ENCODE data around the gene SGTB. TPM values are rescaled to one million over a fixed set of nuclear protein-coding genes. Genes with fewer than 3 reads are reported as not detected.

Gene SGTB
- total RNA-seq, 1 experiment from 2014 or later: 9.2 TPM

DNA sequence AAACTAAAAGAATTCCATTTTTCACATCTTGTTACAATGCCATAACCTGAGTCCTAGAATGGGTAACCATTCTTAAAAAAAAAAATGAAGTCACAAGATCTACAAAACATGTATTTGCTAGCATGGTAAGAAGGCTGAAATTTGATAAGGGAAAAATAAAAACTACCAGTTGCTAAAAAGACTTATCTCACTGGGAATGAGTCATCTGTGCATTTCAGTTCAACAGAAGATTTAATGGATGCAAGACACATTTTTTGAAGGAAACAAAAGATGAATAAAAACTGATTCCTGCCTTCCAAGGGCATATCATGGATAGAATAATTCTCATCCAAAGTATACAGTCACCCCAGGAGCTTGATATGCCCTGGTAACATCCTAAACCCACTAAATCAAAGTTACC lies 47.2 kb downstream of the SGTB start:
- Histone ChIP-seq H3K27ac (ENCODE audit: low read length) (no peak overlapping the region), H3K27me3 (ENCODE audit: control insufficient read depth, insufficient read depth, low read length) (no peaks in the 10 kb centered on the region), H3K9me3 (ENCODE audit: control insufficient read depth, insufficient read depth, low read depth, low read length) (no peaks in the 10 kb centered on the region), H3K4me3 (ENCODE audit: low read depth in 2 of 2, low read length in 2 of 2) (no peak overlapping the region), H3K36me3 (ENCODE audit: control insufficient read depth, insufficient read depth, low read length) (no peaks in the 10 kb centered on the region), H3K4me1 (ENCODE audit: control insufficient read depth, insufficient read depth, low read length) (no peaks in the 10 kb centered on the region)
- in situ Hi-C loops (cut with HindIII; ENCODE audit: low pct_unique_long_range_greater_than_20kb, low sequenced_read_pairs): no loop called here
- no peak for TF ChIP-seq TCF7L2 (IDR thresholded peaks at IDR 0.05; ENCODE audit: low read depth, low read length)
- TF ChIP-seq, protein P1, sequence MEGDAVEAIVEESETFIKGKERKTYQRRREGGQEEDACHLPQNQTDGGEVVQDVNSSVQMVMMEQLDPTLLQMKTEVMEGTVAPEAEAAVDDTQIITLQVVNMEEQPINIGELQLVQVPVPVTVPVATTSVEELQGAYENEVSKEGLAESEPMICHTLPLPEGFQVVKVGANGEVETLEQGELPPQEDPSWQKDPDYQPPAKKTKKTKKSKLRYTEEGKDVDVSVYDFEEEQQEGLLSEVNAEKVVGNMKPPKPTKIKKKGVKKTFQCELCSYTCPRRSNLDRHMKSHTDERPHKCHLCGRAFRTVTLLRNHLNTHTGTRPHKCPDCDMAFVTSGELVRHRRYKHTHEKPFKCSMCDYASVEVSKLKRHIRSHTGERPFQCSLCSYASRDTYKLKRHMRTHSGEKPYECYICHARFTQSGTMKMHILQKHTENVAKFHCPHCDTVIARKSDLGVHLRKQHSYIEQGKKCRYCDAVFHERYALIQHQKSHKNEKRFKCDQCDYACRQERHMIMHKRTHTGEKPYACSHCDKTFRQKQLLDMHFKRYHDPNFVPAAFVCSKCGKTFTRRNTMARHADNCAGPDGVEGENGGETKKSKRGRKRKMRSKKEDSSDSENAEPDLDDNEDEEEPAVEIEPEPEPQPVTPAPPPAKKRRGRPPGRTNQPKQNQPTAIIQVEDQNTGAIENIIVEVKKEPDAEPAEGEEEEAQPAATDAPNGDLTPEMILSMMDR (IDR thresholded peaks at IDR 0.05): no peak
- TF ChIP-seq, protein P2, sequence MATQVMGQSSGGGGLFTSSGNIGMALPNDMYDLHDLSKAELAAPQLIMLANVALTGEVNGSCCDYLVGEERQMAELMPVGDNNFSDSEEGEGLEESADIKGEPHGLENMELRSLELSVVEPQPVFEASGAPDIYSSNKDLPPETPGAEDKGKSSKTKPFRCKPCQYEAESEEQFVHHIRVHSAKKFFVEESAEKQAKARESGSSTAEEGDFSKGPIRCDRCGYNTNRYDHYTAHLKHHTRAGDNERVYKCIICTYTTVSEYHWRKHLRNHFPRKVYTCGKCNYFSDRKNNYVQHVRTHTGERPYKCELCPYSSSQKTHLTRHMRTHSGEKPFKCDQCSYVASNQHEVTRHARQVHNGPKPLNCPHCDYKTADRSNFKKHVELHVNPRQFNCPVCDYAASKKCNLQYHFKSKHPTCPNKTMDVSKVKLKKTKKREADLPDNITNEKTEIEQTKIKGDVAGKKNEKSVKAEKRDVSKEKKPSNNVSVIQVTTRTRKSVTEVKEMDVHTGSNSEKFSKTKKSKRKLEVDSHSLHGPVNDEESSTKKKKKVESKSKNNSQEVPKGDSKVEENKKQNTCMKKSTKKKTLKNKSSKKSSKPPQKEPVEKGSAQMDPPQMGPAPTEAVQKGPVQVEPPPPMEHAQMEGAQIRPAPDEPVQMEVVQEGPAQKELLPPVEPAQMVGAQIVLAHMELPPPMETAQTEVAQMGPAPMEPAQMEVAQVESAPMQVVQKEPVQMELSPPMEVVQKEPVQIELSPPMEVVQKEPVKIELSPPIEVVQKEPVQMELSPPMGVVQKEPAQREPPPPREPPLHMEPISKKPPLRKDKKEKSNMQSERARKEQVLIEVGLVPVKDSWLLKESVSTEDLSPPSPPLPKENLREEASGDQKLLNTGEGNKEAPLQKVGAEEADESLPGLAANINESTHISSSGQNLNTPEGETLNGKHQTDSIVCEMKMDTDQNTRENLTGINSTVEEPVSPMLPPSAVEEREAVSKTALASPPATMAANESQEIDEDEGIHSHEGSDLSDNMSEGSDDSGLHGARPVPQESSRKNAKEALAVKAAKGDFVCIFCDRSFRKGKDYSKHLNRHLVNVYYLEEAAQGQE (IDR thresholded peaks at IDR 0.05; ENCODE audit: insufficient read depth in 1 of 2, low read depth in 2 of 2, low read length in 1 of 2): no peak
- TF ChIP-seq POLR2AphosphoS5 (IDR thresholded peaks at IDR 0.05; ENCODE audit: low read depth, low read length): no peak
- no peak for TF ChIP-seq SIN3A (IDR thresholded peaks at IDR 0.05; ENCODE audit: borderline replicate concordance, insufficient read depth, low read depth, low read length)
- DNase-seq (ENCODE audit: low read depth, low spot score): no peak
- ChIA-PET CTCF (no interaction called here), POLR2A (interaction anchor here (0.6 kb wide), 1 partner anchor 24 kb away, joined by 3 read pairs; no protein-coding TSS in a partner anchor)
- intact Hi-C loops (cut with micrococcal nuclease; ENCODE audit: unreplicated experiment): no loop called here
- BruUV-seq (replicated peaks): no TSS peak
- ATAC-seq: no peak

DNA sequence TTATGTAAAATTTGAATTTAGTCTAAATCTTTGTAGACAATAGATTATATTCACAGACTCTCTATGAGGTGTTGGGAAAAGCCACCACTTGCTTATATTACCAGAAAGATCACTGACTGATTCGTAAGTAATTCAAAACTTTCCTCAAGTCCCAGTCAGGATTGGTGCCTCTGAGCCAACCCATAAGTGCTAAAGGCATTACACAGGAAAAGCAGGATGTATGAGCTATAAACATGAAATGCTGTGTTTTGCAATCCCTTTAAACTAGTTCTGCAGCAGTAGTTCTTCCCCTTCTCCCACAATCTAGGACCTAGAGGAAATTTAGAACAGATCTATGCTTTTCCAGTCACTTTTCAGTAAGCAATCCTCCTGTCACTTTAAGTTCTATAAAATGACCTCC lies 49.1 kb downstream of the SGTB start:
- in situ Hi-C loops (cut with HindIII; ENCODE audit: low pct_unique_long_range_greater_than_20kb, low sequenced_read_pairs) (no loop called here), intact Hi-C loops (cut with micrococcal nuclease; ENCODE audit: unreplicated experiment) (no loop called here)
- no peak overlapping the region for H3K27ac ChIP-seq (ENCODE audit: low read length)
- no peak for TF ChIP-seq SIN3A (IDR thresholded peaks at IDR 0.05; ENCODE audit: borderline replicate concordance, insufficient read depth, low read depth, low read length)
- TF ChIP-seq TCF7L2 (IDR thresholded peaks at IDR 0.05; ENCODE audit: low read depth, low read length): no peak
- TF ChIP-seq, protein P2 (IDR thresholded peaks at IDR 0.05; ENCODE audit: insufficient read depth in 1 of 2, low read depth in 2 of 2, low read length in 1 of 2): no peak
- TF ChIP-seq, protein P1 (IDR thresholded peaks at IDR 0.05): no peak
- no peak for TF ChIP-seq POLR2AphosphoS5 (IDR thresholded peaks at IDR 0.05; ENCODE audit: low read depth, low read length)
- no TSS peak for BruUV-seq (replicated peaks)
- H3K4me1 ChIP-seq (ENCODE audit: control insufficient read depth, insufficient read depth, low read length): no peaks in the 10 kb centered on the region
- H3K36me3 ChIP-seq (ENCODE audit: control insufficient read depth, insufficient read depth, low read length): no peaks in the 10 kb centered on the region
- no peaks in the 10 kb centered on the region for H3K9me3 ChIP-seq (ENCODE audit: control insufficient read depth, insufficient read depth, low read depth, low read length)
- no peak for ATAC-seq
- no peaks in the 10 kb centered on the region for H3K27me3 ChIP-seq (ENCODE audit: control insufficient read depth, insufficient read depth, low read length)
- no peak overlapping the region for H3K4me3 ChIP-seq (ENCODE audit: low read depth in 2 of 2, low read length in 2 of 2)
- no peak for DNase-seq (ENCODE audit: low read depth, low spot score)
- ChIA-PET POLR2A (no interaction called here), CTCF (no interaction called here)
